GM19463 (cell line): ENCODE results near the gene SLC22A2.

ENCODE experiments used
- ATAC-seq: cut with Tn5 transposase; IDR thresholded peaks from one replicate; pipeline ENCODE4 v1.9.1; 2021; ENCODE audit warnings: mild to moderate bottlenecking, moderate library complexity; ENCODE audit not compliant: unreplicated experiment

Gene SLC22A2

GRCh38 chr6:160218810-160219209 is 39.8 kb downstream of the SLC22A2 start:
- ATAC-seq = no peak

DNA sequence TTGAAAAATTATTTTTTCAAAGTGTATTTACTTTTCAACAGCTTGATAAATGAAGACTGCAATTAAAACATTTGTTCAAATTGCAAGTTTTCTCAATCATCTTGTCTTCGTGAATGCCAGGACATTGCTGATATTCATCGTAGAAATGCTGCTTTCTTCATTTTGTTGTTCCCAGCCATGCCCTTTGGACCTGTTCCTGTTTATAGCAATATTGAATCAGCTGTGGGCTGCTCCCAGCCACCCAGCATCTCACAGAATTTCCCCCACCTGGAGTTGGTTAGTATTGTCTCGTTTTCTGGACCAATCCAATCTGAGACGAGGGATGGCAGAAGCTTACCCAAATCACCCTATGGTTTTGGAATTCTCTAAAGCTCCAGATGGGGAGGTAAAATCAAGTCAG is 40.8 kb downstream of the SLC22A2 start:
- no peak for ATAC-seq

- ATAC-seq = no peak
These were observed 41.5 kb downstream of the SLC22A2 start for GRCh38 chr6:160217073-160217472.

DNA sequence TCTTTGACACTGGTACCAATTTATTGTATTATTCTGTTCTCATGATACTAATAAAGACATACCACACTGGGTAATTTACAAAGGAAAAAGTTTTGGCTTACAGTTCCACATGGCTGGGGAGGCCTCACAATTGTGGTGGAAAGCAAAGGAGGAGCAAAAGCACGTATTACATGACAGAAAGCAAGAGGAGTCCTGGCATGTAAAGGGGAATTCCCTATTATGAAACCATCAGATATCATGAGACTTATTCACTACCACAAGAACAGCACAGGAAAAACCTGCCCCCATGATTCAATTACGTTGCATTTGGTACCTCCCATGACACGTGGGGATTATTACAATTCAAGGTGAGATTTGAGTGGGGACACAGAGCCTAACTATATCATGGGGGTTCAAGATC is 43.4 kb downstream of the SLC22A2 start:
- no peak for ATAC-seq

GRCh38 chr6:160207618-160208017 is 51.0 kb downstream of the SLC22A2 start:
- ATAC-seq = no peak

DNA sequence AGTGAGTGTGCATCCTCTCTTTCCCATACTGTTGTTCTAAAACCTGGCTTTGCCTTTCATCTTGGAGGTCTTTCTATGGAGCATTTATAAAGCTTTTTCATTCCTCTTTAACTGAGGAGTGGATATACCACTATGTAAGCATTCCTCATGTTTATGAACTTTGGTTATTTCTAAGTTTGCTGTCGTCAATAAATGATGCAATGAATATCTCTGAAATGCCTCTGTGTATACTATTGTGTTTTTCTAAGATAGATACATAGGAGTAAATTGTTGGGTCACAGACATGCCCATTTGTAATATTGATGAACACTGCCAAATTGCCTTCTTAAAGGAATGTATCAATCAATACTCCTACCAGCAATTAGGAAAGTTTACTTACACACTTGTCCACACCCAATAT is 53.9 kb downstream of the SLC22A2 start:
- ATAC-seq = no peak

GRCh38 chr6:160203953-160204352 is 54.7 kb downstream of the SLC22A2 start:
- ATAC-seq = no peak

DNA sequence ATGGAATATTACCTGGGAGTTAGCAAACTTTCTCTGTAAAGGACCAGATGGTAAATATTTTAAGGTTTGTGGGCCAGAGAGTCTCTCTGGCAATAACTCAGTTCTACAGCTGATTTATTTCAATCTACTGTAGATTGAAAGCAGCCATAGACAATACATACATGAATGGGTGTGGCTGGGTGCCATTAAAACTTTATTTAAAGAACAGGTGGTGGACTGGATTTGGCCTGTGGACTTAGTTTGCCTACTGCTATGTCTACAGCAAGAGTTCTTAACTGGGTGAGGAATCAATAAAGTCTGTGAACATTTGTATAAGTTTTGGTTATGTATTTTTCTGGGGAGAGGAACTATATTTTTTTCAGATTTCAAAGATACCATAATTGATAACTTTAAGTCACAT is 55.1 kb downstream of the SLC22A2 start:
- no peak for ATAC-seq

DNA sequence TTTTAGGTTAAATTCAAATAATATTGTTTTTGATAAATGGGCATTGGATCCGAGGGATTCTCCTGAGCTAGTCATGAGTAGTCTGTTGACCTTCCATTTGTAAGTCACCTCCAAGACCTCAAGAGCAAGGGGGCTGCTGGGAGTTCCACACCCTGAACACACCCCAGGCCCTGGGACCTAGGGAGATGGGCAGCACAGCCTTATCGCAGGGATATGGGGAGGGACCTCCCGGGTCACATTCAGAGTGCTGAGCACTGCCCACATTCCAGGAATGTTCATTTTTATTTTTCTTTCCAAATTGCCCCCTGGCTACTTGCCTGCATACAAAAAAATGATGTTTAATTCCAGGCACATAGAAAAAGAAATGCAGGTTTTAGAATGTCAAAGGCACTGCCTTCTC is 55.5 kb downstream of the SLC22A2 start:
- ATAC-seq = no peak

GRCh38 chr6:160202411-160202810 is 56.2 kb downstream of the SLC22A2 start:
- ATAC-seq = no peak

DNA sequence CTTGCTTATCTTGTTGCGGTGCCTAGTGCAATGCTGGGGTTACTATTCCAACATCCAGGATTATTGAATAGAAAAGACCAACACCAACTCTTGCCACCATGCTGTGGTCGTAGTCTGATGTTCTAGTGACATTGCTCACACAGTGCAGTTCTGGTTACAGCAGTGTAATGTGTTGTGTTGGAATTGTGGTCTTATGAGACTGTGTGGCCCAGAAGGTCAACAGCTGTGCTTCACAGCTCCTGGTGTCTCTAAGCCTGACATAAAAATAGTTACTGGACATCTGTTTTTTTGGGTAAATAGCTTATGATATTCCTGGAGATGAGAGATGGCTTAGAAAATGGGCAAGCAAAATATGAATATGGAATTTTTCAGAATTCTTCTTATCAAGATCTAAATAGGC is 57.6 kb downstream of the SLC22A2 start:
- ATAC-seq = no peak

DNA sequence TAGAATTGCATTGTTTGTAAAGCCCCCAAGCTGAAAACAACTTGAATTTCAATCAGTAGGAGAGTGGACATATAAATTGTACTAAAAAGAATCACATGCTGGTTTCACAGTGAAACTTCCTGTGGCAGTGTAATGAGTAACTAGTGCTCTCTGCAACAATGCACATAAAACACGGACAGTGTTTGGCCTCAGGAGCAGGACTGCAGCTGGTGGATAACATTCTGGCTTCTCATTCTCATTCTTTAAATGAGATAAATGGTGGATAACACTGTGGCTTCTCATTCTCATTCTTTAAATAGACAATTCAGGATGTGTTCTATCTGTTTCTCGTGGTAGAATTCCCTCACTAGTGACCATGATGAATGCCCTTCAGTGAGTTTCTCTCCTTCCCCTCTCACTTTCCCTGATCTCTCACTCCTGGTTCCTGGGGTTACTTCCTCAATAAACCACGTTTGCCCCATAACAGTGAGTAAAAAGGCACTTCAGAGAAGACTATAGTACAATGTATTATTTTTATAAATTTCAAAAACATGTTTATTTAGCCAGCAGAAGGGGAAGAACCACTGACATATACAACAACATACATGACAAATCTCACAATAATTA is 59.9 kb downstream of the SLC22A2 start:
- ATAC-seq = peak; percentile 94

GRCh38 chr6:160197662-160198061 is 61.0 kb downstream of the SLC22A2 start:
- no peak for ATAC-seq

DNA sequence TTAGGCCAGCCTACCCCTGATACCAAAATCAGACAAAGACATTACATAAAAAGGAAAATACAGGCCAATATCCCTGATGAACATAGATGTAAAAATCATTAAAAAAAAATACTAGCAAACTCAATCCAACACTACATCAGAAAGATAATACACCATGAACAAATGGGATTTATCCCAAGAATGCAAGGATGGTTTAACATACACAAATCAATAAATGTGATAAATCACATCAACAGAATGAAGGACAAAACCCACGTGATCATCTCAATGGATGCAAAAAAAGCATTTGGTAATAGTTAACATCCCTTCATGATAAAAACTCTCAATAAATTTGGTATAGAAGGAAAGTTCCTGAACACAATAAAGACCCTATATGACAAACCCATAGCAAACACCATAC is 63.8 kb downstream of the SLC22A2 start:
- no peak for ATAC-seq

DNA sequence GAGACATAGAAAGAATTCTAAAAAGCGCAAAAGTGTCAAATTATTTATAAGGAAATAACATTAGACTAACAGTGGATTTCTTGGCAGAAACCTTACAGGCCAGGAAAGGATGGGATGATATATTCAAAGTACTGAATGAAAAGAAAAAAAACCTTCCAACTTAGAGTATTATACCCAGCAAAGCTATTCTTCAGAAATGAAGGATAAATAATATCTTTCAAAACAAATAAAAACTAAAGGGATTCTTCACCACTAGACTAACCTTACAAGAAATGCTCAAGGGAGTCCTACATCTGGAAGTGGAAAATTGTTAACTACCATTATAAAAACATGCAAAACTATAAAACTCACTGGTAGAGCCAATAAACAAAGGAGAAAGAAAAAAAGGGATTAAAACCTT is 65.8 kb downstream of the SLC22A2 start:
- no peak for ATAC-seq

- no peak for ATAC-seq
These were observed 67.6 kb downstream of the SLC22A2 start for GRCh38 chr6:160190973-160191372.

DNA sequence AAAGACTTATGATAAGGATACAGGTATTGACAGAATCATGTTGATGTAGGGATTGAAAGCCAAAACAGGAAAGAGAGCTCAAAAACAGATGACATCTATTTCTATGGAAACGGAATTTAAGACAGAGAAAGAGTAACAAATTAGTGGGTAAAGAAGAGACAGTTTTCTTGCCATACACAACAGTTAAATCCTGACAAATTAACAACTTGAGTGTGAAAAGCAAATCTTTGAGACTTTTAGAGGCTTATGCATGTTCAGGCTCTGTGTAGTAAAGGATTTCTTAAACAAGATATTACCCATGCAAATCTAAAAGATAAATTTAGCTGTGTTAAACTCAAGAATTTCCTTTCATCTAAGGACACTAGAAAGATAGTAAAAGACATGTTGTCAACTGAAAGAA is 68.5 kb downstream of the SLC22A2 start:
- ATAC-seq = no peak

DNA sequence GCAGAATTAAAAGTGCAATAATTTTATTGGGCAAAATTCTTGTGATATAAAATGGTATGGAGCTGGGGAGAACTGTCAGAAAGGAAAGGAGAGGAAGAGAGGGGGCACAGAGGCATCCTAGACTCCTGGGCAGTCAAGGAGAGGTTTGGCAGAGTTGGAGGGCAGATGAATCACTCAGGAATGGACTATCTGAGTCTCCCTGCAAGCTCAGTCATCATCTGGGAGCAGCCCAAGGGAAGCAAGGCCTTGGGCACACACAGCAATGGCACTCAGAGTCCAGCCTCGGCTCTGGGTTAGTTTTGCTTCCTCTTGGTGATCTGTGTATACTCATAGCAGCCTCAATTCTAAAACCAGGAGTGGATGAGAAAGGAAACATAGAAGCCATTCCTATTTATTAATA is 69.8 kb downstream of the SLC22A2 start:
- ATAC-seq = no peak

GRCh38 chr6:160180706-160181105 is 77.9 kb downstream of the SLC22A2 start:
- no peak for ATAC-seq

GRCh38 chr6:160178271-160178670 is 80.3 kb downstream of the SLC22A2 start:
- no peak for ATAC-seq

DNA sequence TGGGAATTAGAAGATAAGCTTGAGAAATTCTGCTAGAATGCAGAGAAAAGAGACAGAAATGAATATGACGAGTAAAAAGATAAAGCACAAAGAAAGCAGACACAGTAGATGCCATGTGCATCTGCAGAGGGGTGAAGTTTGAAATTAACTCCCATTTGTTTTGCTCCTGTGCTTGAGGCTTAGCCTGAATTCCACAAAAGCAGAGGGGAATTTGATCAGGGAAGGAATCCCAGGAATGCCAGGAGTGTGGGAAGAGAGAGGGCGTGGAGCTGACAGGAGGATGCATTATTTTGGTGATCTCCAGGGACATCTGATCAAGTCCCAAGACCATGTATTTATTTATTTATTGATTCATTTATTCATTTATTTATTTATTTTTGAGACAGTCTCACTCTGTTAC is 81.4 kb downstream of the SLC22A2 start:
- ATAC-seq = no peak

DNA sequence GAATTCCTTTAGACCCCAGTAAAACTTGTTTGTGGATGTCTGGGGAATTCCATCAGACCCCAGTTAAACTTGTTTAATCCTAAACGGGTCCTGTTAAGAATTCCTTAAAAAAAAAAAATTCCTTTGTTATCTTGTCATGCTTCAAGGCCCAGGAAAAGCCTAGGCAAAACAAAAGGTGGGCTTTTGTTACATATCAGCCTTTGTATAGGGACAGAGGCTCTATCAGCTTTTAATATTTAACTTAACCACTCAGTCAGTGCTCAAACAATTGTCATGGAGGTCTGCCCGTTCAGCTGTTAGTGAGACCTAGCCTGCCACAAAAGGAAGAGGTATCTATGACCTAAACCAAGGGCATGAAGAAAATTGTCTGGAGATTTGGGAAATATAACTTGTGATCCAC is 83.9 kb downstream of the SLC22A2 start:
- no peak for ATAC-seq

GRCh38 chr6:160173806-160174527 is 84.7 kb downstream of the SLC22A2 start:
- no peak for ATAC-seq
